ENCODE data around the gene TTC39A. TPM values are rescaled to one million over a fixed set of nuclear protein-coding genes. Genes with fewer than 3 reads are reported as not detected.

The TTC39A gene
- total RNA-seq, 1 experiment from 2014 or later = not detected

- H3K9me3 ChIP-seq (ENCODE audit: low read length) = no peaks in the 10 kb centered on the region
- no peak overlapping the region for H3K9ac ChIP-seq (ENCODE audit: low read length)
- no peak for DNase-seq
- H3K79me2 ChIP-seq (ENCODE audit: low read length) = no peaks in the 10 kb centered on the region
- no peak overlapping the region for H3K4me2 ChIP-seq (ENCODE audit: low read depth, low read length, poor library complexity, severe bottlenecking)
- peaks cover 9% of the 10 kb centered on the region for H3K4me1 ChIP-seq (ENCODE audit: low read length)
- no peak overlapping the region for H2AFZ ChIP-seq (ENCODE audit: low read length)
- no peaks in the 10 kb centered on the region for H3K9me2 ChIP-seq (replicated peaks; ENCODE audit: insufficient read depth, low read length)
- H3K27me3 ChIP-seq (ENCODE audit: low read length) = no peaks in the 10 kb centered on the region
- no peak overlapping the region for H3K4me3 ChIP-seq (ENCODE audit: low read length)
- H4K20me1 ChIP-seq (ENCODE audit: insufficient read depth, low read depth, low read length) = no peaks in the 10 kb centered on the region
- no peaks in the 10 kb centered on the region for H3K36me3 ChIP-seq (ENCODE audit: insufficient read depth, low read length)
- H3K27ac ChIP-seq (ENCODE audit: low read length) = no peak overlapping the region
Observed at GRCh38 chr1:51295926-51296325, 34.4 kb downstream of the TTC39A start.

- H3K79me2 ChIP-seq (ENCODE audit: low read length) = no peaks in the 10 kb centered on the region
- no peaks in the 10 kb centered on the region for H3K27me3 ChIP-seq (ENCODE audit: low read length)
- H3K36me3 ChIP-seq (ENCODE audit: insufficient read depth, low read length) = no peaks in the 10 kb centered on the region
- no peaks in the 10 kb centered on the region for H4K20me1 ChIP-seq (ENCODE audit: insufficient read depth, low read depth, low read length)
- no peaks in the 10 kb centered on the region for H3K9me3 ChIP-seq (ENCODE audit: low read length)
- no peaks in the 10 kb centered on the region for H3K9me2 ChIP-seq (replicated peaks; ENCODE audit: insufficient read depth, low read length)
- H2AFZ ChIP-seq (ENCODE audit: low read length) = no peak overlapping the region
- DNase-seq = no peak
- no peak overlapping the region for H3K4me3 ChIP-seq (ENCODE audit: low read length)
- H3K27ac ChIP-seq (ENCODE audit: low read length) = no peak overlapping the region
- peaks cover 9% of the 10 kb centered on the region for H3K4me1 ChIP-seq (ENCODE audit: low read length)
- H3K4me2 ChIP-seq (ENCODE audit: low read depth, low read length, poor library complexity, severe bottlenecking) = no peak overlapping the region
- H3K9ac ChIP-seq (ENCODE audit: low read length) = no peak overlapping the region
Observed at GRCh38 chr1:51294566-51295184, 35.7 kb downstream of the TTC39A start.

- Histone ChIP-seq H3K9me2 (replicated peaks; ENCODE audit: insufficient read depth, low read length) (no peaks in the 10 kb centered on the region), H3K27me3 (ENCODE audit: low read length) (no peaks in the 10 kb centered on the region), H2AFZ (ENCODE audit: low read length) (no peak overlapping the region), H3K4me3 (ENCODE audit: low read length) (no peak overlapping the region), H3K36me3 (ENCODE audit: insufficient read depth, low read length) (no peaks in the 10 kb centered on the region), H3K9ac (ENCODE audit: low read length) (no peak overlapping the region), H3K27ac (ENCODE audit: low read length) (no peak overlapping the region), H3K9me3 (ENCODE audit: low read length) (no peaks in the 10 kb centered on the region), H4K20me1 (ENCODE audit: insufficient read depth, low read depth, low read length) (no peaks in the 10 kb centered on the region), H3K4me2 (ENCODE audit: low read depth, low read length, poor library complexity, severe bottlenecking) (no peak overlapping the region), H3K4me1 (ENCODE audit: low read length) (peaks cover 9% of the 10 kb centered on the region), H3K79me2 (ENCODE audit: low read length) (no peaks in the 10 kb centered on the region)
- DNase-seq = no peak
Observed at GRCh38 chr1:51293898-51294515, 36.4 kb downstream of the TTC39A start.

GRCh38 chr1:51290489-51290847 lies 39.9 kb downstream of the TTC39A start:
- no peak overlapping the region for H3K4me2 ChIP-seq (ENCODE audit: low read depth, low read length, poor library complexity, severe bottlenecking)
- no peaks in the 10 kb centered on the region for H4K20me1 ChIP-seq (ENCODE audit: insufficient read depth, low read depth, low read length)
- H3K4me1 ChIP-seq (ENCODE audit: low read length) = no peaks in the 10 kb centered on the region
- DNase-seq = no peak
- H2AFZ ChIP-seq (ENCODE audit: low read length) = no peak overlapping the region
- H3K4me3 ChIP-seq (ENCODE audit: low read length) = no peak overlapping the region
- H3K79me2 ChIP-seq (ENCODE audit: low read length) = no peaks in the 10 kb centered on the region
- no peak overlapping the region for H3K9ac ChIP-seq (ENCODE audit: low read length)
- H3K9me3 ChIP-seq (ENCODE audit: low read length) = no peaks in the 10 kb centered on the region
- no peaks in the 10 kb centered on the region for H3K9me2 ChIP-seq (replicated peaks; ENCODE audit: insufficient read depth, low read length)
- H3K36me3 ChIP-seq (ENCODE audit: insufficient read depth, low read length) = no peaks in the 10 kb centered on the region
- no peak overlapping the region for H3K27ac ChIP-seq (ENCODE audit: low read length)
- no peaks in the 10 kb centered on the region for H3K27me3 ChIP-seq (ENCODE audit: low read length)

GRCh38 chr1:51289676-51290488 lies 40.5 kb downstream of the TTC39A start:
- H3K27me3 ChIP-seq (ENCODE audit: low read length) = no peaks in the 10 kb centered on the region
- no peaks in the 10 kb centered on the region for H3K79me2 ChIP-seq (ENCODE audit: low read length)
- H3K36me3 ChIP-seq (ENCODE audit: insufficient read depth, low read length) = no peaks in the 10 kb centered on the region
- H3K4me3 ChIP-seq (ENCODE audit: low read length) = no peak overlapping the region
- DNase-seq = no peak
- H3K9ac ChIP-seq (ENCODE audit: low read length) = no peak overlapping the region
- H3K4me1 ChIP-seq (ENCODE audit: low read length) = peaks cover under 1% of the 10 kb centered on the region; the same call in 1 of the 2 replicates
- no peak overlapping the region for H3K27ac ChIP-seq (ENCODE audit: low read length)
- H4K20me1 ChIP-seq (ENCODE audit: insufficient read depth, low read depth, low read length) = no peaks in the 10 kb centered on the region
- no peak overlapping the region for H3K4me2 ChIP-seq (ENCODE audit: low read depth, low read length, poor library complexity, severe bottlenecking)
- no peaks in the 10 kb centered on the region for H3K9me2 ChIP-seq (replicated peaks; ENCODE audit: insufficient read depth, low read length)
- H3K9me3 ChIP-seq (ENCODE audit: low read length) = no peaks in the 10 kb centered on the region
- H2AFZ ChIP-seq (ENCODE audit: low read length) = no peak overlapping the region

- no peak for DNase-seq
- no peaks in the 10 kb centered on the region for H3K79me2 ChIP-seq (ENCODE audit: low read length)
- H4K20me1 ChIP-seq (ENCODE audit: insufficient read depth, low read depth, low read length) = no peaks in the 10 kb centered on the region
- no peak overlapping the region for H3K4me3 ChIP-seq (ENCODE audit: low read length)
- H3K27ac ChIP-seq (ENCODE audit: low read length) = no peak overlapping the region
- H2AFZ ChIP-seq (ENCODE audit: low read length) = no peak overlapping the region
- H3K27me3 ChIP-seq (ENCODE audit: low read length) = no peaks in the 10 kb centered on the region
- peaks cover 8% of the 10 kb centered on the region for H3K4me1 ChIP-seq (ENCODE audit: low read length)
- H3K36me3 ChIP-seq (ENCODE audit: insufficient read depth, low read length) = no peaks in the 10 kb centered on the region
- H3K9me3 ChIP-seq (ENCODE audit: low read length) = no peaks in the 10 kb centered on the region
- no peak overlapping the region for H3K9ac ChIP-seq (ENCODE audit: low read length)
- no peak overlapping the region for H3K4me2 ChIP-seq (ENCODE audit: low read depth, low read length, poor library complexity, severe bottlenecking)
- no peaks in the 10 kb centered on the region for H3K9me2 ChIP-seq (replicated peaks; ENCODE audit: insufficient read depth, low read length)
Observed at GRCh38 chr1:51288578-51288977, 41.8 kb downstream of the TTC39A start.

- Histone ChIP-seq H2AFZ (ENCODE audit: low read length) (no peak overlapping the region), H3K27me3 (ENCODE audit: low read length) (no peaks in the 10 kb centered on the region), H3K9me2 (replicated peaks; ENCODE audit: insufficient read depth, low read length) (no peaks in the 10 kb centered on the region), H3K9ac (ENCODE audit: low read length) (no peak overlapping the region), H3K4me3 (ENCODE audit: low read length) (no peak overlapping the region), H3K4me1 (ENCODE audit: low read length) (peaks cover 8% of the 10 kb centered on the region), H3K36me3 (ENCODE audit: insufficient read depth, low read length) (no peaks in the 10 kb centered on the region), H3K9me3 (ENCODE audit: low read length) (no peaks in the 10 kb centered on the region), H3K79me2 (ENCODE audit: low read length) (no peaks in the 10 kb centered on the region), H4K20me1 (ENCODE audit: insufficient read depth, low read depth, low read length) (no peaks in the 10 kb centered on the region), H3K4me2 (ENCODE audit: low read depth, low read length, poor library complexity, severe bottlenecking) (no peak overlapping the region), H3K27ac (ENCODE audit: low read length) (no peak overlapping the region)
- no peak for DNase-seq
Observed at GRCh38 chr1:51287966-51288365, 42.4 kb downstream of the TTC39A start.

GRCh38 chr1:51285055-51285454 lies 45.3 kb downstream of the TTC39A start:
- H2AFZ ChIP-seq (ENCODE audit: low read length) = no peak overlapping the region
- no peak overlapping the region for H3K9ac ChIP-seq (ENCODE audit: low read length)
- H3K27me3 ChIP-seq (ENCODE audit: low read length) = no peaks in the 10 kb centered on the region
- no peaks in the 10 kb centered on the region for H4K20me1 ChIP-seq (ENCODE audit: insufficient read depth, low read depth, low read length)
- no peak overlapping the region for H3K4me3 ChIP-seq (ENCODE audit: low read length)
- H3K4me2 ChIP-seq (ENCODE audit: low read depth, low read length, poor library complexity, severe bottlenecking) = no peak overlapping the region
- H3K79me2 ChIP-seq (ENCODE audit: low read length) = no peaks in the 10 kb centered on the region
- H3K9me3 ChIP-seq (ENCODE audit: low read length) = no peaks in the 10 kb centered on the region
- H3K9me2 ChIP-seq (replicated peaks; ENCODE audit: insufficient read depth, low read length) = no peaks in the 10 kb centered on the region
- DNase-seq = no peak
- H3K36me3 ChIP-seq (ENCODE audit: insufficient read depth, low read length) = no peaks in the 10 kb centered on the region
- no peak overlapping the region for H3K27ac ChIP-seq (ENCODE audit: low read length)
- peaks cover 8% of the 10 kb centered on the region for H3K4me1 ChIP-seq (ENCODE audit: low read length)

Data from Karpas-422 (cell line).